ENCODE results near the gene COL23A1.

Gene COL23A1

GRCh38 chr5:178337334-178337741 is 252.9 kb downstream of the COL23A1 start:
- no peak for DNase-seq (ENCODE audit: insufficient read length, low spot score)
- FAIRE-seq = no peak
- TF ChIP-seq SPI1 (IDR thresholded peaks at IDR 0.05; ENCODE audit: low read depth, low read length) = no peak
- TF ChIP-seq POU2F2 (IDR thresholded peaks at IDR 0.05; ENCODE audit: low read depth, low read length) = no peak
- no peak for TF ChIP-seq POLR2A (IDR thresholded peaks at IDR 0.05; ENCODE audit: low read depth, low read length)
- TF ChIP-seq TAF1 (IDR thresholded peaks at IDR 0.05; ENCODE audit: low read depth, low read length) = no peak
- TF ChIP-seq PAX5 (IDR thresholded peaks at IDR 0.05; ENCODE audit: insufficient read depth, low read length, severe bottlenecking) = no peak
- TF ChIP-seq POLR2AphosphoS5 (IDR thresholded peaks at IDR 0.05; ENCODE audit: low read depth, low read length) = no peak

- TF ChIP-seq SPI1 (IDR thresholded peaks at IDR 0.05; ENCODE audit: low read depth, low read length) (no peak), PAX5 (IDR thresholded peaks at IDR 0.05; ENCODE audit: insufficient read depth, low read length, severe bottlenecking) (no peak), POU2F2 (IDR thresholded peaks at IDR 0.05; ENCODE audit: low read depth, low read length) (no peak), TAF1 (IDR thresholded peaks at IDR 0.05; ENCODE audit: low read depth, low read length) (no peak), POLR2AphosphoS5 (IDR thresholded peaks at IDR 0.05; ENCODE audit: low read depth, low read length) (no peak), POLR2A (IDR thresholded peaks at IDR 0.05; ENCODE audit: low read depth, low read length) (no peak)
- FAIRE-seq (no peak), DNase-seq (ENCODE audit: insufficient read length, low spot score) (no peak)
These were observed 253.3 kb downstream of the COL23A1 start for GRCh38 chr5:178336889-178337288.

GRCh38 chr5:178335302-178336030 is 254.7 kb downstream of the COL23A1 start:
- FAIRE-seq (no peak), DNase-seq (ENCODE audit: insufficient read length, low spot score) (no peak)
- TF ChIP-seq POU2F2 (IDR thresholded peaks at IDR 0.05; ENCODE audit: low read depth, low read length) = no peak

GRCh38 chr5:178334861-178335260 is 255.3 kb downstream of the COL23A1 start:
- FAIRE-seq (no peak), DNase-seq (ENCODE audit: insufficient read length, low spot score) (no peak)
- TF ChIP-seq SPI1 (IDR thresholded peaks at IDR 0.05; ENCODE audit: low read depth, low read length) (no peak), TAF1 (IDR thresholded peaks at IDR 0.05; ENCODE audit: low read depth, low read length) (no peak), PAX5 (IDR thresholded peaks at IDR 0.05; ENCODE audit: insufficient read depth, low read length, severe bottlenecking) (no peak), POLR2AphosphoS5 (IDR thresholded peaks at IDR 0.05; ENCODE audit: low read depth, low read length) (no peak), POU2F2 (IDR thresholded peaks at IDR 0.05; ENCODE audit: low read depth, low read length) (no peak), POLR2A (IDR thresholded peaks at IDR 0.05; ENCODE audit: low read depth, low read length) (no peak)

GRCh38 chr5:178333821-178334481 is 256.2 kb downstream of the COL23A1 start:
- TF ChIP-seq PAX5 (IDR thresholded peaks at IDR 0.05; ENCODE audit: insufficient read depth, low read length, severe bottlenecking) (no peak), POLR2A (IDR thresholded peaks at IDR 0.05; ENCODE audit: low read depth, low read length) (no peak), POU2F2 (IDR thresholded peaks at IDR 0.05; ENCODE audit: low read depth, low read length) (no peak), TAF1 (IDR thresholded peaks at IDR 0.05; ENCODE audit: low read depth, low read length) (no peak), SPI1 (IDR thresholded peaks at IDR 0.05; ENCODE audit: low read depth, low read length) (no peak), POLR2AphosphoS5 (IDR thresholded peaks at IDR 0.05; ENCODE audit: low read depth, low read length) (no peak)
- DNase-seq (ENCODE audit: insufficient read length, low spot score) = no peak
- no peak for FAIRE-seq

- DNase-seq (ENCODE audit: insufficient read length, low spot score) (no peak), FAIRE-seq (no peak)
- TF ChIP-seq POU2F2 (IDR thresholded peaks at IDR 0.05; ENCODE audit: low read depth, low read length) = no peak
- TF ChIP-seq POLR2AphosphoS5 (IDR thresholded peaks at IDR 0.05; ENCODE audit: low read depth, low read length) = no peak
- no peak for TF ChIP-seq PAX5 (IDR thresholded peaks at IDR 0.05; ENCODE audit: insufficient read depth, low read length, severe bottlenecking)
- no peak for TF ChIP-seq SPI1 (IDR thresholded peaks at IDR 0.05; ENCODE audit: low read depth, low read length)
- no peak for TF ChIP-seq POLR2A (IDR thresholded peaks at IDR 0.05; ENCODE audit: low read depth, low read length)
- no peak for TF ChIP-seq TAF1 (IDR thresholded peaks at IDR 0.05; ENCODE audit: low read depth, low read length)
These were observed 258.0 kb downstream of the COL23A1 start for GRCh38 chr5:178332210-178332641.

GRCh38 chr5:178331491-178331996 is 258.6 kb downstream of the COL23A1 start:
- DNase-seq (ENCODE audit: insufficient read length, low spot score) (no peak), FAIRE-seq (no peak)
- TF ChIP-seq TAF1 (IDR thresholded peaks at IDR 0.05; ENCODE audit: low read depth, low read length) (no peak), POLR2A (IDR thresholded peaks at IDR 0.05; ENCODE audit: low read depth, low read length) (no peak)

GRCh38 chr5:178330791-178331404 is 259.3 kb downstream of the COL23A1 start:
- DNase-seq (ENCODE audit: insufficient read length, low spot score) (no peak), FAIRE-seq (no peak)
- no peak for TF ChIP-seq PAX5 (IDR thresholded peaks at IDR 0.05; ENCODE audit: insufficient read depth, low read length, severe bottlenecking)

GRCh38 chr5:178328826-178329730 is 261.1 kb downstream of the COL23A1 start:
- DNase-seq (ENCODE audit: insufficient read length, low spot score) (no peak), FAIRE-seq (no peak)
- no peak for TF ChIP-seq POLR2A (IDR thresholded peaks at IDR 0.05; ENCODE audit: low read depth, low read length)
- no peak for TF ChIP-seq POLR2AphosphoS5 (IDR thresholded peaks at IDR 0.05; ENCODE audit: low read depth, low read length)
- no peak for TF ChIP-seq SPI1 (IDR thresholded peaks at IDR 0.05; ENCODE audit: low read depth, low read length)
- TF ChIP-seq PAX5 (IDR thresholded peaks at IDR 0.05; ENCODE audit: insufficient read depth, low read length, severe bottlenecking) = no peak
- TF ChIP-seq POU2F2 (IDR thresholded peaks at IDR 0.05; ENCODE audit: low read depth, low read length) = no peak
- TF ChIP-seq TAF1 (IDR thresholded peaks at IDR 0.05; ENCODE audit: low read depth, low read length) = no peak
